Dedifferentiated amniotic fluid mesenchymal stem cell (primary cell): ENCODE results near the gene ARHGAP45.

Source experiments
- DNase-seq: peaks from one replicate; pipeline ENCODE4 v3.0.0-alpha.2; 2016; ENCODE audit errors: extremely low spot score

ARHGAP45 gene

GRCh38 chr19:1070931-1071791 is 4.2 kb downstream of the ARHGAP45 start:
- DNase-seq: no peak

- no peak for DNase-seq
Observed at GRCh38 chr19:1072371-1073015, 5.5 kb downstream of the ARHGAP45 start.

GRCh38 chr19:1073063-1073955 is 6.3 kb downstream of the ARHGAP45 start:
- DNase-seq: no peak

- DNase-seq: no peak
Observed at GRCh38 chr19:1073956-1074517, 7.1 kb downstream of the ARHGAP45 start.

GRCh38 chr19:1074544-1075283 is 7.7 kb downstream of the ARHGAP45 start:
- no peak for DNase-seq

GRCh38 chr19:1076046-1076386 is 9.0 kb downstream of the ARHGAP45 start:
- no peak for DNase-seq

- DNase-seq: no peak
Observed at GRCh38 chr19:1076951-1077350, 10.0 kb downstream of the ARHGAP45 start.

GRCh38 chr19:1079566-1080111 is 12.7 kb downstream of the ARHGAP45 start:
- no peak for DNase-seq

GRCh38 chr19:1080360-1081161 is 13.6 kb downstream of the ARHGAP45 start:
- DNase-seq: no peak

GRCh38 chr19:1081301-1082164 is 14.6 kb downstream of the ARHGAP45 start:
- no peak for DNase-seq

GRCh38 chr19:1082165-1082927 is 15.4 kb downstream of the ARHGAP45 start:
- DNase-seq: no peak

GRCh38 chr19:1082928-1083816 is 16.2 kb downstream of the ARHGAP45 start:
- DNase-seq: no peak

- no peak for DNase-seq
Observed at GRCh38 chr19:1084024-1084868, 17.3 kb downstream of the ARHGAP45 start.

- DNase-seq: no peak
Observed at GRCh38 chr19:1085053-1085658, 18.2 kb downstream of the ARHGAP45 start.

GRCh38 chr19:1085676-1086442 is 18.9 kb downstream of the ARHGAP45 start:
- DNase-seq: no peak
